ENCODE results near the gene RETSAT.
A peak's percentile ranks its signal among the peaks of the same experiment; 100 is the strongest.
"Not testable (repeated sequence)": the region's sequence is repeated elsewhere in the genome, so short reads cannot be mapped to it uniquely, and the experiment has no call there.

RETSAT gene

DNA sequence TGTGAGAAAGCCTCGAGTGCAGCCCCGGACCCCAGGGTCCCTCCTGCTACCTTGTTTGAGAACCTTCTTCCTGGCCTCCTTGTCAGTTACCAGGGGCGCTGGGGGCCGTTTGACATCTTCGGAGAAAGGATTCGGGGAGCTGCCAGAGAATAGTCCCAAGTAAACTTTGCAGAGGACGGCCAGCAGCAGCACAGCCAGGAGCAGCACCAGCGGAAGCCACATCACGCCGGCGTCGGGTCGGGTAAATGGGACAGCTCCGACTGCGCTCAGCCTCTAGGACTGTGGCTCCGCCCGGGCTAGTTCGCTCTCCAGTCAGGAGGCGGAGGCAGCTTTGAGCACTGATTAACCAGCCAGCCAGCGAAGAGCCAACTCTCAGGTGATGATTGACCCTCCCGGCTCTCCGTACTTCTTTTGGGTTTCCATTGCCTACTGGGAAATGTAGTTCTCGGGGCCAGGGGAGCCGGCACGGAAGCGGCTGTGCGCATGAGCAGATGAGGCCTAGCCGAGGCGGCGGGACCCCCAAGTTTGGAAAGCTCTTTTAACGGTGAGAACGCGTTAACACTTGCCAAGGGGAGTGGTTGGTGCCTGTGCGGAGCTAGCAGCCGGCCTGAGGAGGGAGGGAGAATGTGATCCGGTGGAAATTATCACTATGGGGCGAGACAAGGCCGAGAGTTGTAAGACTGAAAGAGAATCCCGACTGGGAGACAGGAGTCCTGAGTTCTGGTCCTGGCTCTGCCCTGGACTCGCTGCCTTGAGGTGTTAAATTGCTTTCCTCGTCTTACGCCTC, at the start of gene RETSAT, which contains the start of gene ELMOD3:
TSS of gene RETSAT (minus strand) at position 243 of the 787 bp plus-strand sequence. CDS start at position 222, 21 bp downstream.
TSS of gene ELMOD3 (plus strand) at position 484 of the 787 bp plus-strand sequence. CDS start 2,430 bp downstream, outside the sequence.
- DNase-seq = peak; percentile 95

DNA sequence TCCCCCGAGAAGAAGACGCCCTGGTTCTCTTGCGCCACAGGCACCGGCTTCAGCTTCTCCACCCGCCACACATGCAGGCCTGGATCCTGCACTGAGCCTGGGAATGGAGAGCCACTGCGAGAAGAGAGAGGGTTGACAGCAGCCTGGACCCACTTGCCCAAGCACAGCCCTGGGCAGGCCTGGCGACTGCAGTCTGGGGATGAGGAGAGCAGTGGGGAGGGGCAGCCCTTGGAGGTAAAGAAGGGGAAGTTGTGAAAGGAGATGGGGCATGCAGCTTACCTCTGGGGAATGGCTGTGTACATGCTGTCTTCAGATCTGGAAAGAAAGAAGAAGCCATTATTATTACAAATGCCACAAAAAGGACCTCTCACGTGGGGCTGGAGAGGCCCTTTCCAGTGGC, 47.5 kb upstream of the RETSAT start:
- no peak for DNase-seq

DNA sequence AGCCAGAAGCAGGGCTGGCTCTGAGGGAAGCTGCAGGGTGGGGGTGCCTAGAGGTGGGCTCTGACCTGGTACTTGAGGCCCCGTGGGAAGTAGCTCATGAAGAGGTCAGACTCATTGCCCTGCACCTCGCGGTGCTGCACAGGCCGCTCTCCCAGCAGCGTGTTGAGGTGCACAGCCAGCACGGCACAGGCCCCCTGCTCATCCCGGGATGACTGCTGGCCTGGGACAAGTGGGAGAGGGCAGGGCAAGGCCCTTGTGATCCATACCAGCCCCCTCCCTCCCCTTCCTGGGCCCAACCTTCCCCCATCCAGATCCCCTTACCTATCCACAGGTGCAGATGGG, 47.1 kb upstream of the RETSAT start:
- DNase-seq = no peak

DNA sequence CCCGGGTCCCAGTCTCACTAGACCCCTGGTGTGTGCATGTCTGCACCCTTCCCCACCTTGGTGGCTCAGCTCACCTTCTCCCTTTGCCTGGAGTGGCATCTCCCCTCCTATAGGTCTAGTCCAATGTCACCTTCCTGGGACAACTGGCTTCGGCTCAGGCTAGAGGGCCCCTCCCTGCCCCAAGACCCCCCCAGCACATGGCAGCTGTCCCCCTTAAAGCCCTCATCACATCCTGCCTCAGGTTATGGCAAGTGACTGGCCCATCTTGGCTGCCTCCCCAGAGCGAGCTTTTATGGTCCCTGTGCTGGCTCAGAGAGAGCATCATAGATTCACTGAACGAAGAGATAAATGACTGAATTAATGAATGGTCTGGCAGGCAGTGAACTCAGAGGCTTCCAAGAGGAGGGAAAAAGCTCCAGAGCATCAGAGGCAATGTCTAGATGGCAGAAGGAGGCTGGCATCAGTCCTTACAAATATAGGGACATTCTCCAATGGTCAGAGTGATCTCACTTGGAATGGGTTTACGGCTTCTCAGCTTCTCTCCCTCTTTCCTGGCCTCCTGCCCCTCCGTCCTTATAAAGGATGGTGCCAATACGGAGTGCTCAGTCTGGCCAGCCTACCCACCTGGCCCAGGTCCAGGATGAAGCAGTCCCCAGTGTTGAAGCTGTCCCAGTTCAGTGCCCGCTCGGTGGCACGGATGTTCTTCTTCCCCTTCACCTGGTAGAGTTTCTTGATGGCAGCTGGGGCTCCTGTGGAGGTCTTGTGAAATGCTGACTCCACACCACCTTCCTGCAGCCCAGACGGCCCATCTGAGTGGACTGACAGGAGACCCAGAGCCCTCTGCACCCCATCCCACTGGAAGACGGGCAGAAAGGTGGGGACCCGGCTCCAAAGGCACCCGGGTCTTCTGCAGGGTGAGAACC, 46.5 kb upstream of the RETSAT start:
- DNase-seq = no peak

DNA sequence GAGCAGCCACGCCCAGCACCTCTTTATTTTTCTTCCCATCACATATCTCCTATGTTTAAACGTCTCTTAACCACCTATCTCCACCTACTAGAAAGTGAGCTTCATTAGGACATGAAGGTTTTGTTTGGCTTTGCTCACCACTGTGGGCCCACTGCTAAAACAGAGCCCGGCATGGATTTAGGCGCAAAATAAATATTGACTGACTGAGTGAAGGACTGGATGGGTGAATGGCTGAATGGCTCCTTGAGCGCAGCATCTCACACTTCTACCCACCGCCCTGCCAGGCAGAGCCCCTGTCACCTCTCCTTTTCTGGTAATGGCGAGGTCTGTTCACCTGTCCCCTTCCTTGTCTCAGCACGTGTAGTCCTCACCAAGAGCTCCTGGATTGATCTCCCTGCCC, 45.7 kb upstream of the RETSAT start:
- DNase-seq = no peak

DNA sequence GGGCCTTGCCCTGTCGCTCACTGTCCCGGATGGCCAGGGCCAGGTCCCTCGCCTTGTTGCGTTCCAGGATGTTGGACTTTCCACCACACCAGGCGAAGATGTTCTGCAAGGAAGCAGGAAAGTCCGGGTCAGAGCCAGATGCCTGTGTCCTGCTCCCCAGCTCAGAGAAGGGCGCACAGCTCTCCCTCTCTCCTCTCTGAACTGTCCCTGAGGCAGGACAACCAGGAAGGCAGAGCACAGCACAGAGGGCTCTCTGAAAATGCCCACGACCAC, 44.8 kb upstream of the RETSAT start:
- no peak for DNase-seq

DNA sequence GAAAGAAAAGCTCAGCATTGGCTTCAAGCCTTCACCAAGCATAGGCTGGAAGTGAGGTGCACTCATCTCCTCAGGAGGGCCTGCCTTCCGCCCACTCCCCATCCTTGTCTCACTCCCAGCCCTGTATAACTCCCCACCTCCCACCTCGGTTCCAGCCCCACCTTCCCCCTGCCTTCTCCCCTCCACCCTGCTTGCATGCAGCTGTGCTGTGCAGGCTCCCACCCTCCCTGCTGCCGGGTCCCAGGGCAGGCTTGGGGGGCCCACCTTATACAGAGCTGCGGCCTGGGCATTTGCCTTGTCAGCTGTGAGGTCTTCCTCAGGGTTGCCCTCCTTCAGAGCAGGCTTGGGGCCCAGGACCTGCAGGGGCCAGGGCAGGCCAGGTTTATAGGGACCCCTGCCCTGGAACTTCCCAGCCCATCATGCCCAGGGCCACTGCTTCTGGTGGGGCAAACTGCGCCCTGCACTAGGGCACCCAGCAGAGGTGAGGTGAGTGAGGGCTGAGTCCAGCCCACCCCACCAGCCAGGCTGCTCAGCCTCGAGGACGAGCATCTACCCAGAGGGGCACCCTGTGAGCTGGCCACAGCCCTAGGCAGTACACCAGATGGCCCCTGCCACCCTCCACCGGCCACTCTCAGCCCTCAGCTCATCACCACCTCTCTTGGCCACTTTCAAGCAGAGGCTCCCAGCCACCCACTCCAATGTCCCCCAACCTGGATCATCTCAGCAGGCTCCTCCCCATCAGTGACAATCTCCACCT, 44.3 kb upstream of the RETSAT start:
- no peak for DNase-seq

DNA sequence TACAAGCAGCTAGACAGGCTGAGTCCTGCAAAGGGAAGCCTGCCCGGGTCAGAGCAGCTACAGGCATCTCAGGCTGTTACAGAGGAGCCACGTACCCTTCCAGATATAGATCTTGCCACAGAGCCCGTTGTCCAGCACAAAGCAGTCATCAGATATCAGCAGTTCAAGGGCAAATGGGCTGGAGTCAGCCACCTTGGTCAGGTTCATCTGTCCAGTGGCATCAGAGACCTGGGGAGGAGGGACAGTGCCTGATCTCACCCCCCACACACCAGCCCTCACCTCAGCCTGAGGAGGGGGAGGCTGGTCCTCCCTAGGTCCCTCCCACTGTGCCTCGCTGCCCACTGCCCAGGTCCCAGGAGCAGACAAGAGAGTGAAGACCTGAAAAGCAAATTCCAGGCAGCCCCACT, 43.6 kb upstream of the RETSAT start:
- DNase-seq = no peak

DNA sequence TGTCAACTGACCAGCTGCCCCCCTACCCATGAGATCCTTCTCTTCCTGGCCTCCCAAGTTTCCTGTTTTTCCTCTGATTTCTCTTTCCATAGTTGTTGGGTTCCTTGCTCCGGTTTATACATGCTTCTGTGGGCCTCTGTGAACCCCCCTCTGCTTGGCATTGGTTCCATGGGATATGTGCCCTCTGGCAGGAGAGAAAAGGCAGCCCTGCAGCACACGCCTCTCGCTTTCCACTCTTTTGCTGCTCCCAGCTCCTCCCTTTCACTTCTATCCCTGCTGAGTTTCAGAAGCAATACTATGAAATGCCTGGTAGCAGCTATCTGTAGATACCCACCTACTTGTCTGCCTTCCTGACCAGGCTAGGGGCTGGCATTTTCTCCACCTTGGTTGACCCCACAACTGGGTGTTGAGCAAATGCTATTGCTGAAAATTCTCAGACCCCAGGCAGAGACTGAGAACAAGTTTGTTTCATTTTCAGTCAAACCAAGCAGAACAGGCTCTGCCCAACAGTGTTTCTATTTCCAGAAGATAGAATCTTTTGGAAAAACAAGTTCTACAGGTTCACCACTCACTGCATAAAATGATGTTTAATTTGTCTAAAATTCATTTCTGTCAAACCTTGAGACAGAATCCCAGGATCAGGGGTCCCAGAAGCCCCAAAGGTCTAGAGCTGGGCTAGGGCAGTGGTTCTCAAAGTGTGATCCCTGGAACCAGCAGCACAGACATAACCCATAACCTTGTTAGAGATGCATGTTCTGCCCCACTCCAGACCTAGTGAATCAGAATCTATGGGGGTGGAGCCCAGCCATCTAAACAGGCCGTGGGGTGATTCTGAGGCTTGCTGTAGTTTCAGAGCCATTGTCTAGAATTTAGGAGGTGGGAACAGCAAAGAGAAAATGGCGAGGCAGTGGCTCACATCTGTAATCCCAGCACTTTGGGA, 42.5 kb upstream of the RETSAT start:
- DNase-seq = no peak

DNA sequence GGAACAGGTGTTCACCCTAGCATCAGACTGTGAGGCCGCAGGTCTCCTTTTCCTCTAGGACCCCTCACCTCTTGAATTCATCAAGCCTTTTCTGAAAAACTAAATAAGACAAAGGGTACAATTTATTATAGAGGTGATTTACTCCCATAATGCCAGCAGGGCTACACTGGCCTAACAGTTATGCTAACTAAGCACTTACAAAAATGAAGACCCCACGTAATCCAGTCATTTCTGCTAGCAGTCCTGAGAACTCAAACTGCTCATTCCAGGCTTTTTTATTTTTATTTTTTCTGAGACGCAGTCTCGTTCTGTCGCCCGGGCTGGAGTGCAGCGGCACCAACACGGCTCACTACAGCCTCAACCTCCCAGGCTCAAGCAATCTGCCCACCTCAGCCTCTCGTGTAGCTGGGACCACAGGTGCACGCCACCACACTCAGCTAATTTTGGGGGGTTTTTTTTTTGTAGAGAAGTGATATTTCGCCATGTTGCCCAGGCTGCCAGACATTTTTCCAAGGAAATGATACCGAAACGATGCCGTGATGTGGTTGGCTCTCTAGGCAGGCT, 41.7 kb upstream of the RETSAT start:
- DNase-seq = no peak

DNA sequence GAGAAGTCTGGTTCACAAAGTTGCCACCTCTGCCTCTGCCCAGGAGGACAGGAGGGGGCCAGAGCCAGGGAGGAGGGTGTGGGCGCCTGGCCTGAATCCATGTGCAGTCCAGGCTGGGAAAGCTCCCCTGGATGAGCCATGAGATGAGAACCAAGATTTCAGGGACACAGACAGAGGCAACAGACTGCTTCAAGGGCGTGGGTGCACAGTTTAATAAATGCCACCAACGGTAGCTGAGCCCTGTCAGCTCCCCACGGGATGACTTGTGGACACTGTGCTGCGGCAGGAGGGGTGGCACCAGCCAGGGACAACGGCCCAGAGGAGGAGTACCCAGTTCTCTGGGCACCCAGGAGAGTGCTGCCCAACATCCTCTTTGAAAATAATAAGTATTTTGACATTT, 40.6 kb upstream of the RETSAT start:
- DNase-seq = no peak

DNA sequence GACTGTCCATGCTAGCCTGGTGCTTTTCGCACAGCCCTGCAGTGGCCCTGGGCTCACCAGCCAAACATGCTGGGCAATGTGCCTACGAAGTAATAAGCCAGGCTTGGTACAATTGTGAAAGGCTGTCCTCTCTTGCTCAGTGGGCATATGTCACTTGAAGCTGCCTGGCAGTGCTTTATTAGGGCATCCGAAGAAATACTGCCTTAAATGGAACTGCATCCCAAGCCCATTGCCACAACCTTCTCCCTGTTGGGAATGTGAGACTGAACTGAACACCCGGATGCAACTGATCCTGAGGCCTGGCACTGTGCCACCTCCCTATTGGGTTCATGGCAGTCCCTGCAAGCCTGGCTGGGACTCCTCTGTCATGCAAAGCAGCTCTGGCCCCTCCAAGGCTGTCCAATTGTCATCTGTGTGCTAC, 39.9 kb upstream of the RETSAT start:
- no peak for DNase-seq

DNA sequence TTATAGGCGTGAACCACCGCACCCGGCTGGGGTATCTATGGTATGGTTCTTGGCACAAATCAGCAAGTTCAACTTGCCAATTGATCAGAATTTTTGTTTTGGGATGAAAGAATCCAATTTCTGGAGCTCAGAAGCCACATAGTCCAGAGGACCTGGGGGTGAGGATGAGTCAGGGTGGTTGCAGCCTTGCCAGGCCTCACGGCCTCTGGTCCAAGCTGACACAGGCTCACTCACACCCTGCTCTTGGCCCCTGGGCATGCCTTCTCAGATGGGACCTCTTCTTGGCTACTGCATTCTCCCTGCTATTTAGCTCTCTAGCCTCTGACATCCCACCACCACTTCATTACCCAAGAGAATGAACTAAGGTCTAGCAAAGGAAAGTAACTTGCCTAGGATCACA, 39.5 kb upstream of the RETSAT start:
- DNase-seq = no peak

DNA sequence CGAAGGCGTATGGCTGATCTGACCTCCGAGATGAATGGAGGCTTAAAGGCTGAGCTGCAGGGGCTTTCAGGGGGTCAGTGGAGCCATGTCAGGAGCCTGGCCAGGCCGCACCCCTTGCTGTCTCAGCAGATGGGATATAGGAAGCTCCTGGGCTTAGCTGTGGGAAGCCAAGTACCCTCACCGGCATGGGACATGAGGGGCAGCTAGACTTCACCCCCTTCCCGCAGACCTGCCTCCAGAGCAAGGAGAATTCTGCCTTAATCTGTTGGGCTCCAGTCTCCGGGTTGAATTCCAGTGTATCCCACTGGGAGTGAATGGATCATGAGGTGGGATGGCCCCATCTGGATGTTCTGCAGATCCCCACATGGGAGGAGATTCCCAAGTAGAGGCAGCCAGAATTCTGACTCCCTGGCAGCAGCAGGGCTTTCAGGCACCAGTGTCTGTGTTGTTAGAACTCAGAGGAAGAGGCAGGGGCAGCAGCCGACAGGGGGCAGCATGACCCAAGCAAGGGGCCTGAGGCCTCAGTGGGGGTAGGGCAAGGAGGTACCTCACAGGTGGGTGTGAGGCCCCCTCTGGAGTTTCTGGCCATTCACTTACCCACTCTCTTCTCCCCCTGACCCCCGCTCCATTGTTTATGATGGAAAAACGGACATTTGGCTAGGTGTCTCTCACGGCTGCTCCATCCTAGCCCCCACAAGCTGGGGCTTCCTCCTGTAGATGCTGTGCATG, 36.8 kb upstream of the RETSAT start:
- DNase-seq = peak; percentile 76

DNA sequence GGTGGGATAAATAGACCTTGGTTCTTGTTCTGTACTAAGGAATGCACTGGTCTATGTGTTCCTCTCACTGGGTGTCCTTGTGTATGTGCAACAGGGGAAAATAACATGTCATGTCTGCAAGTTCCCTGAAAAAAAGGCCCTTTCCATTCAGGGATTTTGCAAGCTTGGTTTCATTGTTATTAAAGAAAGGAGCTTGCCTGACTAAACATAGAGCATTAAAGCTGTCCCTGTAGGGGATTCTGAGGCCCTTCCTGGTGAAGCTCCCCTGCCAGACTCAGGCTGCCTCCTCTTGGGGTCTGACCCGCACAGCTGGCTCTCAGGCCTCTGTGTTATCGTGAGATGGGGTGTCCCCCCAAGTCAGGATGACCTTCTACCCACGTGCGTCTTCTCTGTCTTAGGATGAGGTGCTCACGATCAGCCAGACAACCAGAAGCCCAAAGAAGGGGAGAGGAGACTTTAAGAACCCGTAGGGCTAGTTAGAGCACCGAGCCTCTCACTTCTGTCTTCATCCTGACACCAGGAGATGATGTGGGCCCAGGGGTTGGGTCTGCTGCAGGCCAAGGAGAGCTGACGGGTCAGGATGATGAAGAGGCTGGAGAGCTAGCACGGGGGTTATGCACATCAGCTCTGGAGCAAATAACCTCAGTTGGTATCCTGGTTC, 34.7 kb upstream of the RETSAT start:
- no peak for DNase-seq

DNA sequence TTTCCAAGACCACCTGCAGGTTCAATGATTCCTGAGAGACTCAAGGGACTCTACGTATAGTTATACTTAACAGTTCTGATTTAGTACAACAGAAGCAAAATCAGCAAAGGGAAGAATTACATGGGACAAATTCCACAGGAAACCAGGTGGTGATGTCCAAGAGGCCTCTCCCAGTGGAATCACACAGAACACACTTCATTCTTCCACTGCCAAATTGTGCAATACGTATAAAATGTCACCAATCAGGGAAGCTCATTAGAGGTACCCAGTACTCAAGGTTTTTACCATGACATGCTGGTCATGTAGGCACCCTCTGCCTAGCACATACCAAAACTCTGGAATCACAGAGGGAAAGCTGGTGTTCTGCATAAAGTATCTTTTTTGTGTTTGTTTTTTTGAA, 33.4 kb upstream of the RETSAT start:
- DNase-seq = no peak

DNA sequence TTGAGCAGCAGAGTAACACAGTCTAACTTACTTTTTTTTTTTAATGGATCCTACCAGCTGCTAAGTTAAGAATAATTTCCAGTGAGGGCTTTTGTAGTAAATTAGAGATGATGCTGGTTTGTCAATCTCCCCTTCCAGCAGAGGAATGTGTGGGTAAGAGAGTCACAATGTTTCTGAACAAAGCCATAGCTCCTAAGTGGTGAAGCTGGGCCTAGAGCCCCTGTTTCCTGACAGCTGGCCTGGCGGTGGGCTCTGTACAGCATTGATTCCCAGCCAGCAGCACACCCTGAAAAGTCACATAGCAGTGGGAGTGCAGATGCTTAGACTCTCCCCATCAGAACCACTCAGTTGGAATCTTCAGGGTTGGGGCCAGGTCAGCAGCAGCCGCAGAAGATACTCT, 31.4 kb upstream of the RETSAT start:
- no peak for DNase-seq

DNA sequence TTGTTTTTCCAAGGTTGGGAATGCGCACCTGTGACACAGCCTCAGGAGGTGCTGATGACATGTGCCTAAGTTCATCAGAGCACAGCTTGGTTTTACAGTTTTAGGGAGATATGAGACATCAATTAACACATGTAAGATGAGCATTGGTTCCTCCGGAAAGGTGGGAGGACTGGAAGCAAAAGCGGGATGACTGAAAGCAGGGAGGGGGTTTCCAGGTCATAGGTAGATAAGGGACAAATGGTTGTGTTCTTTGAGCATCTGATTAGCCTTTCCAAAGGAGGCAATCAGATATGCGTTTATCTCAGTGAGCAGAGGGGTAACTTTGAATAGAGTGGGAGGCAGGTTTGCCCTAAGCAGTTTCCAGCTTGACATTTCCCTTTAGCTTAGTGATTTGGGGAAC, 29.5 kb upstream of the RETSAT start:
- DNase-seq = no peak

DNA sequence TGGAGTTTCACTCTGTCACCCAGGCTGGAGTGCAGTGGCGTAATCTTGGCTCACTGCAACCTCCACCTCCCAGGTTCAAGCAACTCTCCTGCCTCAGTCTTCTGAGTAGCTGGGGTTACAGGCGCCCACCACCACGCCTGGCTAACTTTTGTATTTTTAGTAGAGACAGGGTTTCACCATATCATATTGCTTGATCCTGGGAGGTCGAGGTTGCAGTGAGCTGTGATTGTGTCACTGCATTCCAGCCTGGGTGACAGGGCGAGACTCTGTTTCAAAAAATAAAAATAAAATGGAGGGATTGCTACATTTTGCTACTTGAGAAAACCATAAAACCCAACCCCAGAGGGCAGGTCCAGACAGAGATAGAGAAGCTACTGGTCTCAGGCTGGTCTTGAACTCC, 28.8 kb upstream of the RETSAT start:
- not testable (repeated sequence) for DNase-seq

DNA sequence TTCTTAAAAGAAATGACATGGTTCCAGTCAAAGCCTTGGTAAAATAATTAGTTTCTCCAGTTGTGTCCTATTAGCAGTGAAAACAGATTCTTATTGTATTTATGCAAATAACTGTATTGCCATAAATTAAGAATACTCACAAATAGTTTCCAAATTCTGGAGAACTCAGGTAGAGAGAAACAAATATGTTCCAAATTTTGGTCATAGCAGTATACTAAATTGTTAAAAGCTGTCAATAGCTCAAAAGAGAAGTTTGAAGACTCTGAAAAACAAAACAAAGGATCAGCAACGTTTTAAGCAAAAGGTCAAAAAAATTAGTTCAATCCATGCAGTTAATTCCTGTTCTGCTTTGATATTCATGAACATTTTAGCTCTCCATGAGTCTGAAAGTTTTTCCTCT, 25.7 kb upstream of the RETSAT start:
- DNase-seq = no peak

DNA sequence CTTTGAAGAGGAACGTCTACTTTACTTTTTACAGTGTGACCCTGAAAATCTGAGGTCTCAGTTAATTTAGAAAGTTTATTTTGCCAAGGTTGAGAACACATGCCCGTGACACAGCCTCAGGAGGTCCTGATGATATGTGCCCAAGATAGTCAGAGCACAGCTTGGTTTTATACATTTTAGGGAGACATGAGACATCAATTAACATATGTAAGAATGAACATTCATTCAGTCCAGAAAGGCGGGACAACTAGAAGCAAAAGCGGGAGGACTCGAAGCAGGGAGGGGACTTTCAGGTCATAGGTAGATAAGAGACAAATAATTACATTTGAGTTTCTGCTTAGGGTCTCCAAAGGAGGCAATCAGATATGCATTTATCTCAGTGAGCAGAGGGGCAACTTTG, 23.9 kb upstream of the RETSAT start:
- DNase-seq = no peak

Data from activated naive CD4-positive, alpha-beta T cell treated with anti-CD3 and anti-CD28 coated beads, Interleukin-2, amount 50 U/mL, for 16 hours (primary cell).